ENCODE measurements around the gene BMP4.

The BMP4 gene

GRCh38 chr14:53908416-53908815 is 48.2 kb downstream of the BMP4 start:
- H3K36me3 ChIP-seq (ENCODE audit: control insufficient read depth, low read length), result no peaks in the 10 kb centered on the region
- no peaks in the 10 kb centered on the region for H3K27me3 ChIP-seq (ENCODE audit: control insufficient read depth, low read length)
- H3K9me2 ChIP-seq (replicated peaks; ENCODE audit: control insufficient read depth, low read length), result no peaks in the 10 kb centered on the region
- H3K27ac ChIP-seq (ENCODE audit: low read depth, low read length), result no peak overlapping the region
- TF ChIP-seq EZH2phosphoT487 (IDR thresholded peaks at IDR 0.05; ENCODE audit: borderline replicate concordance, low read length) (no peak), CTCF (IDR thresholded peaks at IDR 0.05; ENCODE audit: low read depth, low read length, poor library complexity, severe bottlenecking) (no peak)
- no peaks in the 10 kb centered on the region for H3K9me3 ChIP-seq (ENCODE audit: control insufficient read depth, insufficient read depth, low read length)
- no peaks in the 10 kb centered on the region for H4K20me1 ChIP-seq (ENCODE audit: control insufficient read depth, insufficient read depth, low read depth, low read length)
- H3K4me3 ChIP-seq (ENCODE audit: low read length), result no peak overlapping the region
- no peaks in the 10 kb centered on the region for H3K79me2 ChIP-seq (ENCODE audit: control insufficient read depth, low read length)
- no peaks in the 10 kb centered on the region for H3K4me1 ChIP-seq (ENCODE audit: control insufficient read depth, low read length)
- H3F3A ChIP-seq (ENCODE audit: control insufficient read depth, insufficient read depth), result no peaks in the 10 kb centered on the region
- H3K4me2 ChIP-seq (ENCODE audit: low read length), result no peak overlapping the region

- H3K9me2 ChIP-seq (replicated peaks; ENCODE audit: control insufficient read depth, low read length), result no peaks in the 10 kb centered on the region
- H3K27ac ChIP-seq (ENCODE audit: low read depth, low read length), result no peak overlapping the region
- H3K9me3 ChIP-seq (ENCODE audit: control insufficient read depth, insufficient read depth, low read length), result no peaks in the 10 kb centered on the region
- H3K79me2 ChIP-seq (ENCODE audit: control insufficient read depth, low read length), result no peaks in the 10 kb centered on the region
- no peak overlapping the region for H3K4me2 ChIP-seq (ENCODE audit: low read length)
- H3K27me3 ChIP-seq (ENCODE audit: control insufficient read depth, low read length), result no peaks in the 10 kb centered on the region
- no peaks in the 10 kb centered on the region for H3F3A ChIP-seq (ENCODE audit: control insufficient read depth, insufficient read depth)
- no peaks in the 10 kb centered on the region for H4K20me1 ChIP-seq (ENCODE audit: control insufficient read depth, insufficient read depth, low read depth, low read length)
- TF ChIP-seq EZH2phosphoT487 (IDR thresholded peaks at IDR 0.05; ENCODE audit: borderline replicate concordance, low read length) (no peak), CTCF (IDR thresholded peaks at IDR 0.05; ENCODE audit: low read depth, low read length, poor library complexity, severe bottlenecking) (no peak)
- no peaks in the 10 kb centered on the region for H3K4me1 ChIP-seq (ENCODE audit: control insufficient read depth, low read length)
- no peak overlapping the region for H3K4me3 ChIP-seq (ENCODE audit: low read length)
- H3K36me3 ChIP-seq (ENCODE audit: control insufficient read depth, low read length), result no peaks in the 10 kb centered on the region
These were observed 54.3 kb downstream of the BMP4 start for GRCh38 chr14:53902307-53902706.

GRCh38 chr14:53900499-53900898 is 56.1 kb downstream of the BMP4 start:
- H3K27me3 ChIP-seq (ENCODE audit: control insufficient read depth, low read length), result no peaks in the 10 kb centered on the region

More at GRCh38 chr14:53900499-53900898, 56.1 kb downstream of the BMP4 start:
- Histone ChIP-seq H3F3A (ENCODE audit: control insufficient read depth, insufficient read depth) (no peaks in the 10 kb centered on the region), H3K9me2 (replicated peaks; ENCODE audit: control insufficient read depth, low read length) (no peaks in the 10 kb centered on the region), H3K4me3 (ENCODE audit: low read length) (no peak overlapping the region), H4K20me1 (ENCODE audit: control insufficient read depth, insufficient read depth, low read depth, low read length) (no peaks in the 10 kb centered on the region), H3K27ac (ENCODE audit: low read depth, low read length) (no peak overlapping the region), H3K4me1 (ENCODE audit: control insufficient read depth, low read length) (no peaks in the 10 kb centered on the region), H3K4me2 (ENCODE audit: low read length) (no peak overlapping the region), H3K36me3 (ENCODE audit: control insufficient read depth, low read length) (no peaks in the 10 kb centered on the region), H3K9me3 (ENCODE audit: control insufficient read depth, insufficient read depth, low read length) (no peaks in the 10 kb centered on the region), H3K79me2 (ENCODE audit: control insufficient read depth, low read length) (no peaks in the 10 kb centered on the region)
- TF ChIP-seq EZH2phosphoT487 (IDR thresholded peaks at IDR 0.05; ENCODE audit: borderline replicate concordance, low read length) (no peak), CTCF (IDR thresholded peaks at IDR 0.05; ENCODE audit: low read depth, low read length, poor library complexity, severe bottlenecking) (no peak)

Measured in DOHH2 (cell line).